Measurements from ENCODE around the gene IP6K1. TPM values are rescaled to one million over a fixed set of nuclear protein-coding genes. Genes with fewer than 3 reads are reported as not detected.

The IP6K1 gene
- total RNA-seq, 2 donors from 2014 or later = 24.0 to 30.9 TPM

GRCh38 chr3:49734752-49735151 is 51.6 kb downstream of the IP6K1 start:
- no peaks in the 10 kb centered on the region for H3K9me3 ChIP-seq
- H3K36me3 ChIP-seq = peaks cover 79% of the 10 kb centered on the region
- no peak for DNase-seq (ENCODE audit: low spot score)
- H3K27me3 ChIP-seq = no peaks in the 10 kb centered on the region
- no peak overlapping the region for H3K27ac ChIP-seq
- no peaks in the 10 kb centered on the region for H3K4me1 ChIP-seq
- no peak for TF ChIP-seq CTCF (IDR thresholded peaks at IDR 0.05)
- H3K4me3 ChIP-seq = no peak overlapping the region

- Histone ChIP-seq H3K27me3 (no peaks in the 10 kb centered on the region), H3K4me1 (no peaks in the 10 kb centered on the region), H3K9me3 (no peaks in the 10 kb centered on the region), H3K27ac (no peak overlapping the region), H3K36me3 (peaks cover 77% of the 10 kb centered on the region), H3K4me3 (no peak overlapping the region)
- no peak for DNase-seq (ENCODE audit: low spot score)
- TF ChIP-seq CTCF (IDR thresholded peaks at IDR 0.05) = no peak
Measured at GRCh38 chr3:49733551-49733950, 52.8 kb downstream of the IP6K1 start.

GRCh38 chr3:49732597-49732996 is 53.7 kb downstream of the IP6K1 start:
- H3K4me1 ChIP-seq = no peaks in the 10 kb centered on the region
- no peak overlapping the region for H3K4me3 ChIP-seq
- no peaks in the 10 kb centered on the region for H3K27me3 ChIP-seq
- H3K36me3 ChIP-seq = peaks cover 76% of the 10 kb centered on the region
- H3K9me3 ChIP-seq = no peaks in the 10 kb centered on the region
- TF ChIP-seq CTCF (IDR thresholded peaks at IDR 0.05) = no peak
- no peak overlapping the region for H3K27ac ChIP-seq
- no peak for DNase-seq (ENCODE audit: low spot score)

- Histone ChIP-seq H3K36me3 (peaks cover 79% of the 10 kb centered on the region), H3K4me3 (no peak overlapping the region), H3K4me1 (no peaks in the 10 kb centered on the region), H3K27me3 (no peaks in the 10 kb centered on the region), H3K9me3 (no peaks in the 10 kb centered on the region), H3K27ac (no peak overlapping the region)
- no peak for TF ChIP-seq CTCF (IDR thresholded peaks at IDR 0.05)
- DNase-seq (ENCODE audit: low spot score) = no peak
Measured at GRCh38 chr3:49729966-49730609, 56.3 kb downstream of the IP6K1 start.

- Histone ChIP-seq H3K27ac (no peak overlapping the region), H3K36me3 (peaks cover 62% of the 10 kb centered on the region), H3K27me3 (no peaks in the 10 kb centered on the region), H3K9me3 (no peaks in the 10 kb centered on the region), H3K4me1 (peaks cover 0 to 15% of the 10 kb centered on the region in 2 donors), H3K4me3 (no peak overlapping the region)
- no peak for DNase-seq (ENCODE audit: low spot score)
- TF ChIP-seq CTCF (IDR thresholded peaks at IDR 0.05) = no peak
Measured at GRCh38 chr3:49727924-49728361, 58.4 kb downstream of the IP6K1 start.
